ENCODE results near the gene STOML3.
A peak's percentile ranks its signal among the peaks of the same experiment; 100 is the strongest.

Gene STOML3

DNA sequence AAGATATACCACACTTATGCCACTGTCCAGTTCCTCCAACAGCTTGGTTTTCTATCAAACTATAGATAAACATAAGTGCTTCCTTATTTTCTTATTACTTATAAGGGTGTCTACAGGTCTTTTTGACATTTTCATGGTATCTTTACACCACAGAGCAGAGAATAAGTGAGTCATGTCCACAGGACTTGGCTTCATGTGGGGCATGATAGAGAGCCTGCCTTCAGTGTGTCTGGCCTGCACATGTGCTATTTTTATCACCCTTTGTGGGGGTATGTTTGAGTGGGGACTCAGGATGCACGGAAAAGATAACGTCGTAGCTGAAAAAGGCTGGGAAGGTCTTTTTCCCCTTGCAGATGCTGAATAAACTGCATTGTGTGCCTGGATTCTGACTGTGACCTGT, 8.1 kb upstream of the STOML3 start:
- H3K36me3 ChIP-seq (replicated peaks in 1 of 2; ENCODE audit: control insufficient read depth in 2 of 2, insufficient read depth in 2 of 2, low read length in 2 of 2): no peaks in the 10 kb centered on the region
- no peak for DNase-seq (ENCODE audit: low spot score)
- no CpG with 5 or more reads among the region's 3 CpGs for WGBS, 2 donors (ENCODE audit: extremely low coverage in 2 of 2, insufficient read length in 2 of 2, insufficient replicate concordance in 1 of 2)
- no peak overlapping the region for H2BK5ac ChIP-seq (ENCODE audit: low read length)
- H3K4me3 ChIP-seq (ENCODE audit: low read length in 2 of 2): no peak overlapping the region
- no peak overlapping the region for H3K14ac ChIP-seq (ENCODE audit: low read length)
- no peak overlapping the region for H2BK12ac ChIP-seq (ENCODE audit: low read length)
- no peak overlapping the region for H2AFZ ChIP-seq (ENCODE audit: low read length)
- no peak overlapping the region for H3K4me2 ChIP-seq (ENCODE audit: insufficient read depth, low read length, poor library complexity, severe bottlenecking)
- H2AK5ac ChIP-seq (ENCODE audit: low read depth, low read length): no peak overlapping the region
- no peaks in the 10 kb centered on the region for H3K9me3 ChIP-seq (replicated peaks in 1 of 2; ENCODE audit: control insufficient read depth in 2 of 2, insufficient read depth in 1 of 2, low read depth in 1 of 2, low read length in 2 of 2)
- H3K18ac ChIP-seq (ENCODE audit: low read length): no peak overlapping the region
- no peaks in the 10 kb centered on the region for H3K79me1 ChIP-seq (ENCODE audit: low read depth, low read length)
- H2BK120ac ChIP-seq (ENCODE audit: low read depth, low read length): no peak overlapping the region
- no peak overlapping the region for H3K4ac ChIP-seq (ENCODE audit: low read length)
- H3K27ac ChIP-seq (replicated peaks; ENCODE audit: low read length): no peak overlapping the region
- H3K27me3 ChIP-seq (ENCODE audit: control insufficient read depth in 3 of 3, insufficient read depth in 3 of 3, low read depth in 1 of 3, low read length in 3 of 3): no peaks in the 10 kb centered on the region
- no peaks in the 10 kb centered on the region for H3K4me1 ChIP-seq (ENCODE audit: control insufficient read depth in 2 of 2, insufficient read depth in 1 of 2, low read depth in 1 of 2, low read length in 2 of 2)
- H2BK15ac ChIP-seq (ENCODE audit: low read length): no peak overlapping the region
- no peak overlapping the region for H3K9ac ChIP-seq (ENCODE audit: low read depth, low read length, poor library complexity)
- no peak overlapping the region for H3K23ac ChIP-seq (ENCODE audit: low read depth, low read length, poor library complexity)
- no peak overlapping the region for H4K91ac ChIP-seq (ENCODE audit: low read depth, low read length, poor library complexity)
- no peak overlapping the region for H4K8ac ChIP-seq (ENCODE audit: low read depth, low read length)

DNA sequence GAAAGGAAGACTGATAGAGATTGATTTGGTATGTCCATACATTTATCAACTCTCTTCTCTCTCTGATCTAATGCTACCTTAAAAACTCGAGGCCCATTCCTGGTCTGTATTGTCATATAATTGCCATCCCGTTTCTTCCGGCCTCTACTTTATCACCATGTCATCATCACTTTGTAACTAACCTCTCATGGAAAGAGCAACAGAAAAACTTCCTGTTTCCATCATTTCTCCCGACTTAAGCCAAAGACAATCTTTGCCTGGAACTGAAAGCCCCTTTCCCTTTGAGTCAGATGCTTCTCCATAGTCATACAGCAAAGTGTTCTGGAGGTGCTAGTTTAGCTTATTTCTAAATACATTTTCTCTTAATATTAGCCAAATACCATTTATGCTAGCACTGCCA, 2.8 kb upstream of the STOML3 start:
- peak overlapping the region; percentile 66 for H2AFZ ChIP-seq (ENCODE audit: low read length)
- no peak overlapping the region for H2BK12ac ChIP-seq (ENCODE audit: low read length)
- DNase-seq (ENCODE audit: low spot score): no peak
- H3K9me3 ChIP-seq (replicated peaks in 1 of 2; ENCODE audit: control insufficient read depth in 2 of 2, insufficient read depth in 1 of 2, low read depth in 1 of 2, low read length in 2 of 2): no peaks in the 10 kb centered on the region
- peaks cover 0 to 4% of the 10 kb centered on the region in 2 donors for H3K4me1 ChIP-seq (ENCODE audit: control insufficient read depth in 2 of 2, insufficient read depth in 1 of 2, low read depth in 1 of 2, low read length in 2 of 2)
- WGBS, 2 donors (ENCODE audit: extremely low coverage in 2 of 2, insufficient read length in 2 of 2, insufficient replicate concordance in 1 of 2): no CpG with 5 or more reads among the region's 4 CpGs
- no peak overlapping the region for H3K9ac ChIP-seq (ENCODE audit: low read depth, low read length, poor library complexity)
- H3K36me3 ChIP-seq (replicated peaks in 1 of 2; ENCODE audit: control insufficient read depth in 2 of 2, insufficient read depth in 2 of 2, low read length in 2 of 2): no peaks in the 10 kb centered on the region
- no peak overlapping the region for H3K14ac ChIP-seq (ENCODE audit: low read length)
- no peak overlapping the region for H3K23ac ChIP-seq (ENCODE audit: low read depth, low read length, poor library complexity)
- H3K79me1 ChIP-seq (ENCODE audit: low read depth, low read length): no peaks in the 10 kb centered on the region
- H3K4ac ChIP-seq (ENCODE audit: low read length): no peak overlapping the region
- H4K91ac ChIP-seq (ENCODE audit: low read depth, low read length, poor library complexity): no peak overlapping the region
- no peak overlapping the region for H3K4me3 ChIP-seq (ENCODE audit: low read length in 2 of 2)
- no peak overlapping the region for H3K27ac ChIP-seq (replicated peaks; ENCODE audit: low read length)
- no peak overlapping the region for H2BK15ac ChIP-seq (ENCODE audit: low read length)
- H3K18ac ChIP-seq (ENCODE audit: low read length): no peak overlapping the region
- H4K8ac ChIP-seq (ENCODE audit: low read depth, low read length): no peak overlapping the region
- H2BK120ac ChIP-seq (ENCODE audit: low read depth, low read length): no peak overlapping the region
- no peak overlapping the region for H3K4me2 ChIP-seq (ENCODE audit: insufficient read depth, low read length, poor library complexity, severe bottlenecking)
- no peaks in the 10 kb centered on the region for H3K27me3 ChIP-seq (ENCODE audit: control insufficient read depth in 3 of 3, insufficient read depth in 3 of 3, low read depth in 1 of 3, low read length in 3 of 3)
- H2BK5ac ChIP-seq (ENCODE audit: low read length): no peak overlapping the region
- H2AK5ac ChIP-seq (ENCODE audit: low read depth, low read length): no peak overlapping the region

DNA sequence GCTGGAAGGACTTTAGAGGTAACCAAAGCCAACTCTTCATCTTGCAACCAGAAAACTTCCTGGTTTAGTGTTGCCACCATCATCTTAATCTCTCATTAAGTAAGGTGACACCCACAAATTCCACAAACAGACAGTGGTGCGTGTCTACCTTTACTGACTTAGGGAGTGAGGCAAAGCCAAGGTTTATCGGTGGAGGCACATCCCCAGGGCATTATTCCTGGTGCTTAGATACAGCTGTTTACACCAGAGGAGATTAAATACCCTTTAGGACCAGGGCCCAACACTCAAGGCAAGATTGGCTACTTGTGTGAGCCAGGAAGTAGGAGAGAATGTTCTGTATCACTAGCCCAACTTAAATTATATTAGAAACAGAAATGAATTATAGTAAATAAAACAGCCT, 9.5 kb downstream of the STOML3 start:
- H3K27me3 ChIP-seq (ENCODE audit: control insufficient read depth in 3 of 3, insufficient read depth in 3 of 3, low read depth in 1 of 3, low read length in 3 of 3): no peaks in the 10 kb centered on the region
- H2BK12ac ChIP-seq (ENCODE audit: low read length): no peak overlapping the region
- H4K8ac ChIP-seq (ENCODE audit: low read depth, low read length): no peak overlapping the region
- no peak overlapping the region for H2BK120ac ChIP-seq (ENCODE audit: low read depth, low read length)
- no peak overlapping the region for H2AK5ac ChIP-seq (ENCODE audit: low read depth, low read length)
- no CpG with 5 or more reads among the region's 2 CpGs for WGBS, 2 donors (ENCODE audit: extremely low coverage in 2 of 2, insufficient read length in 2 of 2, insufficient replicate concordance in 1 of 2)
- H2BK5ac ChIP-seq (ENCODE audit: low read length): no peak overlapping the region
- no peaks in the 10 kb centered on the region for H3K79me1 ChIP-seq (ENCODE audit: low read depth, low read length)
- no peak overlapping the region for H3K4me3 ChIP-seq (ENCODE audit: low read length in 2 of 2)
- peak overlapping the region; percentile 38 for H3K18ac ChIP-seq (ENCODE audit: low read length)
- peak overlapping the region; percentile 66 for H2AFZ ChIP-seq (ENCODE audit: low read length)
- peak overlapping the region; percentile 18 for H3K4me2 ChIP-seq (ENCODE audit: insufficient read depth, low read length, poor library complexity, severe bottlenecking)
- H3K4ac ChIP-seq (ENCODE audit: low read length): no peak overlapping the region
- no peak overlapping the region for H3K14ac ChIP-seq (ENCODE audit: low read length)
- no peak overlapping the region for H4K91ac ChIP-seq (ENCODE audit: low read depth, low read length, poor library complexity)
- no peak for DNase-seq (ENCODE audit: low spot score)
- peaks cover 3 to 6% of the 10 kb centered on the region in 2 donors for H3K9me3 ChIP-seq (replicated peaks in 1 of 2; ENCODE audit: control insufficient read depth in 2 of 2, insufficient read depth in 1 of 2, low read depth in 1 of 2, low read length in 2 of 2)
- no peak overlapping the region for H3K9ac ChIP-seq (ENCODE audit: low read depth, low read length, poor library complexity)
- H3K4me1 ChIP-seq (ENCODE audit: control insufficient read depth in 2 of 2, insufficient read depth in 1 of 2, low read depth in 1 of 2, low read length in 2 of 2): peaks cover 8 to 11% of the 10 kb centered on the region in 2 donors
- H3K23ac ChIP-seq (ENCODE audit: low read depth, low read length, poor library complexity): no peak overlapping the region
- H2BK15ac ChIP-seq (ENCODE audit: low read length): no peak overlapping the region
- H3K27ac ChIP-seq (replicated peaks; ENCODE audit: low read length): peak overlapping the region; percentile 78
- H3K36me3 ChIP-seq (replicated peaks in 1 of 2; ENCODE audit: control insufficient read depth in 2 of 2, insufficient read depth in 2 of 2, low read length in 2 of 2): peaks cover 0 to 2% of the 10 kb centered on the region in 2 donors

DNA sequence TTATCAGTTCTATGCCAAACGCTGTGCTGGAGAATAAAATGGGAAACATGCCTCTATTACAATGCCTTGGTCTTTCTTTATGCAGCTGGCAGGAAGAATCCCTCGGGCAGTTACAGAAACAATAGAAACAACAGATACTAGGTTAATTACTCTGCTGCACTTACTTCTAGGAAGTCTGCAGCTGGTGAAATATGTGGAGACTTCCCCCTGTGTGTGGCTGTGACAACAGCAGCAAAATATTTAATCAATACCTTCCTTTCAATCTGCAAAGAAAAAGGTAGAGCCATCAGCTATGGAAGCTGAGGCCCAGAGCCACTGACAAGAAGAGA, 9.9 kb downstream of the STOML3 start:
- H2BK15ac ChIP-seq (ENCODE audit: low read length): no peak overlapping the region
- H3K4me2 ChIP-seq (ENCODE audit: insufficient read depth, low read length, poor library complexity, severe bottlenecking): peak overlapping the region; percentile 18
- no peaks in the 10 kb centered on the region for H3K27me3 ChIP-seq (ENCODE audit: control insufficient read depth in 3 of 3, insufficient read depth in 3 of 3, low read depth in 1 of 3, low read length in 3 of 3)
- no peak overlapping the region for H2BK12ac ChIP-seq (ENCODE audit: low read length)
- peaks cover 0 to 2% of the 10 kb centered on the region in 2 donors for H3K36me3 ChIP-seq (replicated peaks in 1 of 2; ENCODE audit: control insufficient read depth in 2 of 2, insufficient read depth in 2 of 2, low read length in 2 of 2)
- no peak overlapping the region for H2BK5ac ChIP-seq (ENCODE audit: low read length)
- peak overlapping the region; percentile 78 for H3K27ac ChIP-seq (replicated peaks; ENCODE audit: low read length)
- H3K79me1 ChIP-seq (ENCODE audit: low read depth, low read length): no peaks in the 10 kb centered on the region
- WGBS, 2 donors (ENCODE audit: extremely low coverage in 2 of 2, insufficient read length in 2 of 2, insufficient replicate concordance in 1 of 2): no CpG with 5 or more reads among the region's 2 CpGs
- peaks cover 3 to 6% of the 10 kb centered on the region in 2 donors for H3K9me3 ChIP-seq (replicated peaks in 1 of 2; ENCODE audit: control insufficient read depth in 2 of 2, insufficient read depth in 1 of 2, low read depth in 1 of 2, low read length in 2 of 2)
- no peak overlapping the region for H3K4me3 ChIP-seq (ENCODE audit: low read length in 2 of 2)
- H2BK120ac ChIP-seq (ENCODE audit: low read depth, low read length): no peak overlapping the region
- no peak overlapping the region for H3K23ac ChIP-seq (ENCODE audit: low read depth, low read length, poor library complexity)
- no peak overlapping the region for H4K8ac ChIP-seq (ENCODE audit: low read depth, low read length)
- no peak overlapping the region for H3K9ac ChIP-seq (ENCODE audit: low read depth, low read length, poor library complexity)
- no peak overlapping the region for H3K18ac ChIP-seq (ENCODE audit: low read length)
- H2AFZ ChIP-seq (ENCODE audit: low read length): peak overlapping the region; percentile 66
- peaks cover 8 to 11% of the 10 kb centered on the region in 2 donors for H3K4me1 ChIP-seq (ENCODE audit: control insufficient read depth in 2 of 2, insufficient read depth in 1 of 2, low read depth in 1 of 2, low read length in 2 of 2)
- DNase-seq (ENCODE audit: low spot score): no peak
- no peak overlapping the region for H3K4ac ChIP-seq (ENCODE audit: low read length)
- no peak overlapping the region for H4K91ac ChIP-seq (ENCODE audit: low read depth, low read length, poor library complexity)
- no peak overlapping the region for H2AK5ac ChIP-seq (ENCODE audit: low read depth, low read length)
- no peak overlapping the region for H3K14ac ChIP-seq (ENCODE audit: low read length)
